ENCODE measurements around the gene ZIC2.

Gene ZIC2

GRCh38 chr13:99948411-99948810, 33.2 kb upstream of the ZIC2 start:
- H3K4me1 ChIP-seq (ENCODE audit: control insufficient read depth, insufficient read depth, low read length): peaks cover 10% of the 10 kb centered on the region
- H3K4me3 ChIP-seq (ENCODE audit: low read depth, low read length): no peak overlapping the region
- no peaks in the 10 kb centered on the region for H3K9me3 ChIP-seq (ENCODE audit: control insufficient read depth, insufficient read depth, low read depth, low read length)
- H3K27ac ChIP-seq (ENCODE audit: extremely low read depth, low read depth, low read length): no peak overlapping the region
- no peak for TF ChIP-seq ZNF133 (tag by site-specific recombination; IDR thresholded peaks at IDR 0.05)
- TF ChIP-seq ZNF24 (tag by site-specific recombination; IDR thresholded peaks at IDR 0.05): no peak
- TF ChIP-seq KLF16 (tag by site-specific recombination; IDR thresholded peaks at IDR 0.05): no peak
- no peak for TF ChIP-seq ZNF223 (tag by site-specific recombination; IDR thresholded peaks at IDR 0.05)
- TF ChIP-seq ZBTB26 (tag by site-specific recombination; optimal IDR thresholded peaks at IDR 0.05): no peak
- TF ChIP-seq ZBTB48 (tag by site-specific recombination; IDR thresholded peaks at IDR 0.05): no peak
- TF ChIP-seq ZNF324 (tag by site-specific recombination; IDR thresholded peaks at IDR 0.05): no peak
- TF ChIP-seq ZNF549 (tag by site-specific recombination; IDR thresholded peaks at IDR 0.05): no peak
- TF ChIP-seq ZNF514 (tag by site-specific recombination; IDR thresholded peaks at IDR 0.05): no peak
- TF ChIP-seq ZNF449 (tag by site-specific recombination; IDR thresholded peaks at IDR 0.05): no peak
- POLR2A ChIA-PET: no interaction called here
- no peaks in the 10 kb centered on the region for H3K36me3 ChIP-seq (ENCODE audit: control insufficient read depth in 2 of 2, insufficient read depth in 1 of 2, low read length in 2 of 2)
- CTCF ChIA-PET: interaction anchor here (1.6 kb wide), 1 partner anchor 32 kb away, joined by 5 read pairs; no protein-coding TSS in a partner anchor

GRCh38 chr13:99948907-99949678, 32.5 kb upstream of the ZIC2 start:
- H3K4me3 ChIP-seq (ENCODE audit: low read depth, low read length): no peak overlapping the region
- no peak overlapping the region for H3K27ac ChIP-seq (ENCODE audit: extremely low read depth, low read depth, low read length)
- peaks cover 10% of the 10 kb centered on the region for H3K4me1 ChIP-seq (ENCODE audit: control insufficient read depth, insufficient read depth, low read length)
- H3K36me3 ChIP-seq (ENCODE audit: control insufficient read depth in 2 of 2, insufficient read depth in 1 of 2, low read length in 2 of 2): no peaks in the 10 kb centered on the region
- ChIA-PET POLR2A (interaction anchor here (0.6 kb wide), 2 partner anchors 14 to 34 kb away, joined by 4 to 8 read pairs; no protein-coding TSS in a partner anchor), CTCF (interaction anchor here (0.6 to 0.7 kb wide), 2 partner anchors 10 to 825 kb away, joined by 3 to 4 read pairs; no protein-coding TSS in a partner anchor)
- no peaks in the 10 kb centered on the region for H3K9me3 ChIP-seq (ENCODE audit: control insufficient read depth, insufficient read depth, low read depth, low read length)
- TF ChIP-seq ZNF362 (tag by site-specific recombination; IDR thresholded peaks at IDR 0.05): no peak
- peak; percentile 94 for TF ChIP-seq ZNF146 (tag by site-specific recombination; IDR thresholded peaks at IDR 0.05)
- 0 out of 2 replicates have a peak, but pooled peaks have one; percentile 39 for TF ChIP-seq PRDM6 (tag by site-specific recombination; IDR thresholded peaks at IDR 0.05)
- no peak for TF ChIP-seq ZNF514 (tag by site-specific recombination; IDR thresholded peaks at IDR 0.05)
- TF ChIP-seq ZBTB49 (tag by site-specific recombination; IDR thresholded peaks at IDR 0.05; ENCODE audit: low read depth): no peak
